Measurements from ENCODE around the gene NRP2. TPM values are rescaled to one million over a fixed set of nuclear protein-coding genes. Genes with fewer than 3 reads are reported as not detected.

Gene NRP2
- total RNA-seq, 1 donor from 2014 or later: 90.3 TPM

DNA sequence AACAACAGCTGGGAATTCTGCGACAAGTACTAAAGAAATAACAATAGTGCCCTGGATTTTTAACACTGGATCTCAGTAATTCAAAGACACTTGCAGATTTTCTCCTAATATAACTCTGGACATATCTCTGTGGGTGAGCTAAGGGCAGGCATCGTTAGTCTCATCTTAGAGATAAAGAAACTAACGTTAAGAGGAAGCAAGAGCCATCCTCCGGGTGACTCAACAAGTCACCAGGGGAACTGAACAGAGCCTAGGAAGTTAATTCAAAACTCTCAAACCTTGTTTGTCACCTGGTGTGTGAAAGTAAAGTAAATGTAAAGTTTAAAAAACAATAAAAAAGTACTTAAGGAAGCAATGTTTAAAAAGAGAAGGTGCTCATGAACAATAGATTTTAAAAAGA, 41.6 kb upstream of the NRP2 start:
- H3K36me3 Mint-ChIP-seq (ENCODE audit: low read depth): no peaks in the 10 kb centered on the region
- H3K4me3 Mint-ChIP-seq: no peak overlapping the region
- TF ChIP-seq, protein P1, sequence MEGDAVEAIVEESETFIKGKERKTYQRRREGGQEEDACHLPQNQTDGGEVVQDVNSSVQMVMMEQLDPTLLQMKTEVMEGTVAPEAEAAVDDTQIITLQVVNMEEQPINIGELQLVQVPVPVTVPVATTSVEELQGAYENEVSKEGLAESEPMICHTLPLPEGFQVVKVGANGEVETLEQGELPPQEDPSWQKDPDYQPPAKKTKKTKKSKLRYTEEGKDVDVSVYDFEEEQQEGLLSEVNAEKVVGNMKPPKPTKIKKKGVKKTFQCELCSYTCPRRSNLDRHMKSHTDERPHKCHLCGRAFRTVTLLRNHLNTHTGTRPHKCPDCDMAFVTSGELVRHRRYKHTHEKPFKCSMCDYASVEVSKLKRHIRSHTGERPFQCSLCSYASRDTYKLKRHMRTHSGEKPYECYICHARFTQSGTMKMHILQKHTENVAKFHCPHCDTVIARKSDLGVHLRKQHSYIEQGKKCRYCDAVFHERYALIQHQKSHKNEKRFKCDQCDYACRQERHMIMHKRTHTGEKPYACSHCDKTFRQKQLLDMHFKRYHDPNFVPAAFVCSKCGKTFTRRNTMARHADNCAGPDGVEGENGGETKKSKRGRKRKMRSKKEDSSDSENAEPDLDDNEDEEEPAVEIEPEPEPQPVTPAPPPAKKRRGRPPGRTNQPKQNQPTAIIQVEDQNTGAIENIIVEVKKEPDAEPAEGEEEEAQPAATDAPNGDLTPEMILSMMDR (conservative IDR thresholded peaks at IDR 0.05): no peak
- no peak for DNase-seq (ENCODE audit: low read depth, low spot score)
- H3K9me3 Mint-ChIP-seq: peaks cover 3% of the 10 kb centered on the region
- no peaks in the 10 kb centered on the region for H3K27me3 Mint-ChIP-seq (ENCODE audit: low read depth)
- H3K27ac Mint-ChIP-seq (ENCODE audit: unreplicated experiment): no peak overlapping the region
- peaks cover 26% of the 10 kb centered on the region for H3K4me1 Mint-ChIP-seq

DNA sequence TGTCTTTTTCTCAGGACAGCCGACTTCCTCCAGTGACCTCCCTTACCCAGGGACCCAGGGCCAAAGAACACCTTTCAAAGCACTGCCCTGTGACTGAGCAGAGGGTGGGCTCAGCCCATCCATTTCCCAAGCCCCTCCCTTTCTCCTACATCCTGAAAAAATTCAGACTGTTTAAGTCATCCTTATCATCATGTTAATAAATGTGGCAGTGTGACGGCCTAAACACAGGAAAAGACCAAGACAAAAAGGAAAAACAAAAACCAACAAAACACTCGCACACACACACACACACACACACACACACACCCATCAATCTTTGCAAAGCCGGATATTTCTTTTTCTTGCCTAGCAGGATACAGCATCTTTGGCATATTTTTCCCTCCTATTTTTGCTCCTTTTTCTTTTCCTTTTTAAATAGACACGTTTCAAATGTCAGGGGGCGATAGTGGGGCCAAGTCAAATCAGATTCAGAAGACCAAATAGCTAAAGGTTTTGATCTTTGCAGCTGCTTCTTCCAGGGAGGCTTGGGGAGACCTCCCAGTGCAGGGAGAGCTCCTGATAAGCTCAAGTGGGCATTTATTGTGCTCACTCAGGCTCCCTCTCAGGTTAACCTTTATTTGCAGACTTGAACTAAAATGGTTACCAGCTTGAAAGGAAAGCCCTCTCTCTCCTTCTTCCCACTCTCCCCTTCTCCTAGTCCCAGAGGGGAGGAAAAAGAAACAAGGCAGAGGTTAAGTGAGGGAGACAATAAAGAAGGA, 39.5 kb upstream of the NRP2 start:
- H3K9me3 Mint-ChIP-seq: peaks cover 3% of the 10 kb centered on the region
- TF ChIP-seq, protein P1 (conservative IDR thresholded peaks at IDR 0.05): no peak
- no peak overlapping the region for H3K4me3 Mint-ChIP-seq
- no peaks in the 10 kb centered on the region for H3K27me3 Mint-ChIP-seq (ENCODE audit: low read depth)
- DNase-seq (ENCODE audit: low read depth, low spot score): no peak
- H3K27ac Mint-ChIP-seq (ENCODE audit: unreplicated experiment): peak overlapping the region; percentile 87
- no peaks in the 10 kb centered on the region for H3K36me3 Mint-ChIP-seq (ENCODE audit: low read depth)
- H3K4me1 Mint-ChIP-seq: peaks cover 26% of the 10 kb centered on the region

DNA sequence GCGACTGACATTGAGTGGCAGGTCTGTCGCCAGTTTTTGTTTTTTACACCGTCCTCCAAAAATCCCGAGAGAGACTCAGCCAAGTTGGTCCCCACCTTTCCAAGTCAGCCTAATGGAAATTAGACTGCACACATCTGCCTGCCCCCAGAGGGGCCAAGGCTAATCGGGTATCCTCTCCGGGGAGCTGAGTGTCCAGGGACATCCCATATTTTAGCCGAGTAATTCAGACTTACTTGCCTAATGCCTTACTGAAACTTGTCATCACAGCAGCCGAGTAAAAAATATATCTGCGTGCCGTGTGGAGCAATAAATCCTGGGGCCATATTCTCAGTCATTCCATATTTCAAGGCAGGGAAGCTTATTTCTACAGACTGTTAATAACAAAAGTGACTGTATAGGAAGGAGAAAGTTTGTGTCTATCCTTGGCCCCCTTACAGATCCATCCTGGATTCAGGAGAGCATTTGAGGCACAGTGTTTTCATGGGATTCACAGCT, 38.9 kb upstream of the NRP2 start:
- TF ChIP-seq, protein P1 (conservative IDR thresholded peaks at IDR 0.05): no peak
- peaks cover 3% of the 10 kb centered on the region for H3K9me3 Mint-ChIP-seq
- no peak overlapping the region for H3K27ac Mint-ChIP-seq (ENCODE audit: unreplicated experiment)
- DNase-seq (ENCODE audit: low read depth, low spot score): no peak
- no peaks in the 10 kb centered on the region for H3K27me3 Mint-ChIP-seq (ENCODE audit: low read depth)
- H3K36me3 Mint-ChIP-seq (ENCODE audit: low read depth): no peaks in the 10 kb centered on the region
- peaks cover 26% of the 10 kb centered on the region for H3K4me1 Mint-ChIP-seq
- no peak overlapping the region for H3K4me3 Mint-ChIP-seq

DNA sequence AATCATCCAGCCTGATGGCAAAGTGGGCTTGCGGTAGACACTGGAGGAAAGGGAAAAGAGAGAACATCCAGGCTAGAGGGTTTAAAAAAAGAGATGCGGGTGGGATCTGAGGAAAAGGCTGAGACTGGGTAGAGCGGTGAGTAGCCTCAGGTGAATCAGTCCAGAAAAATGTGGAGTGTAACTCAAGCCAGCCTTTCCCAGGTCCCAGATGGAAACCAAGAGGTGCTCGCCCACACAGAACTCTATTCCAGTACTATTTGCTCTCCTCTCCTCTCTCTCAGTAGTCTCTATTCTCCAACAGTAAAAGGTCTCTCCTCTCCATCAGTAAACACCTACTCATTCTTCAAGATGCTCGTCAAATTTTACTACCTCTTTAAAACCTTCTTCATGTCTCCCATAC, 38.3 kb upstream of the NRP2 start:
- Mint-ChIP-seq H3K9me3 (peaks cover 3% of the 10 kb centered on the region), H3K4me1 (peaks cover 26% of the 10 kb centered on the region), H3K27me3 (ENCODE audit: low read depth) (no peaks in the 10 kb centered on the region), H3K36me3 (ENCODE audit: low read depth) (no peaks in the 10 kb centered on the region), H3K4me3 (no peak overlapping the region), H3K27ac (ENCODE audit: unreplicated experiment) (no peak overlapping the region)
- no peak for DNase-seq (ENCODE audit: low read depth, low spot score)
- TF ChIP-seq, protein P1 (conservative IDR thresholded peaks at IDR 0.05): no peak

DNA sequence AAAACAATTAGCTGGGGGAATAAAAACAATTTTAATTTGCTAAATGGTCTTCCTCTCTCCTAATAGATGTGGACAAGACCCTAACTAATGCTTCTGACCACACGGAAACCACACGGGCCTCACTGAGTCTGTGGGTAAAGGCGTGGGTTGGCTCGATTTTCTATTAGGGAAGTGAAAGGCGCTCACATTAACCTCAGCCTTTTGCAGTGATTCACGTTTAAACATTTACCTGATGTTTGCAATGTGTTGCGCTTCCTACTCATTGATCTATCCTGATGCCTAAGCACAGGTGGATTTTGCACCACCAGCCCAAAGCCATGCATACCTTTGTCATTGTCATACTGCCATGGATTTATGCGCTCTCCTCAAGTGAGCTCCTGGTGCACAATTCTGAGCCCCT, 35.6 kb upstream of the NRP2 start:
- no peak for DNase-seq (ENCODE audit: low read depth, low spot score)
- Mint-ChIP-seq H3K36me3 (ENCODE audit: low read depth) (no peaks in the 10 kb centered on the region), H3K4me1 (peaks cover 49% of the 10 kb centered on the region), H3K9me3 (no peaks in the 10 kb centered on the region), H3K27me3 (ENCODE audit: low read depth) (no peaks in the 10 kb centered on the region), H3K4me3 (no peak overlapping the region), H3K27ac (ENCODE audit: unreplicated experiment) (no peak overlapping the region)
- TF ChIP-seq, protein P1 (conservative IDR thresholded peaks at IDR 0.05): no peak

Measured in neural crest cell (in vitro differentiated cells).